ENCODE measurements around the gene SMYD3.

DNA sequence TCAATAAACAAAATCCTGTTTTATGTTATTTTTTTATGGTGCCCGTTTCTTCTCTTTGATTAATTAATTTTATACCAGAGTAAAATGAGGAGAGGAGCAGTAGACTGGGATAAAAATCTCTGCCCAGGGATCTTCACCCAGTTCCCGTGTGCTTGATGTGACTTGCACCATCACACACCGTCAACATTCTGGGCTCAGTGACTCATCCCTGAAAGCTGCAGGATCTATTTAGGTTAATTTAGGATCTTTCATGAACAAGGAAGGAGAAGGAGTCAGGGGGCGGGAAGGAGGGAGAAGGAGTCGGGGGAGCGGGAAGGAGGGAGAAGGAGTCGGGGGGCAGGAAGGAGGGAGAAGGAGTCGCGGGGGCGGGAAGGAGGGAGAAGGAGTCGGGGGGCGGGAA, 182.4 kb downstream of the SMYD3 start:
- TF ChIP-seq, protein P1, sequence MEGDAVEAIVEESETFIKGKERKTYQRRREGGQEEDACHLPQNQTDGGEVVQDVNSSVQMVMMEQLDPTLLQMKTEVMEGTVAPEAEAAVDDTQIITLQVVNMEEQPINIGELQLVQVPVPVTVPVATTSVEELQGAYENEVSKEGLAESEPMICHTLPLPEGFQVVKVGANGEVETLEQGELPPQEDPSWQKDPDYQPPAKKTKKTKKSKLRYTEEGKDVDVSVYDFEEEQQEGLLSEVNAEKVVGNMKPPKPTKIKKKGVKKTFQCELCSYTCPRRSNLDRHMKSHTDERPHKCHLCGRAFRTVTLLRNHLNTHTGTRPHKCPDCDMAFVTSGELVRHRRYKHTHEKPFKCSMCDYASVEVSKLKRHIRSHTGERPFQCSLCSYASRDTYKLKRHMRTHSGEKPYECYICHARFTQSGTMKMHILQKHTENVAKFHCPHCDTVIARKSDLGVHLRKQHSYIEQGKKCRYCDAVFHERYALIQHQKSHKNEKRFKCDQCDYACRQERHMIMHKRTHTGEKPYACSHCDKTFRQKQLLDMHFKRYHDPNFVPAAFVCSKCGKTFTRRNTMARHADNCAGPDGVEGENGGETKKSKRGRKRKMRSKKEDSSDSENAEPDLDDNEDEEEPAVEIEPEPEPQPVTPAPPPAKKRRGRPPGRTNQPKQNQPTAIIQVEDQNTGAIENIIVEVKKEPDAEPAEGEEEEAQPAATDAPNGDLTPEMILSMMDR (conservative IDR thresholded peaks at IDR 0.05): no peak
- TF ChIP-seq ZFX (IDR thresholded peaks at IDR 0.05): no peak

All from C4-2B (cell line).